Smooth muscle cell (in vitro differentiated cells): Measurements from ENCODE around the gene PRKCB. TPM values are rescaled to one million over a fixed set of nuclear protein-coding genes. Genes with fewer than 3 reads are reported as not detected.

ENCODE experiments used
- DNase-seq: peaks from one replicate; lab custom pipeline; 2025; ENCODE audit not compliant: unreplicated experiment; lab: John Stamatoyannopoulos, UW
- H2AFZ ChIP-seq: fragments of 200-600 bp; sonication (generic); 2 replicates; pipeline ENCODE4 v1.6.0; 2016; ENCODE audit warnings: antibody characterized with exemption, low read depth, mild to moderate bottlenecking
- H3F3A ChIP-seq: fragments of 200-600 bp; sonication (generic); 2 replicates; pipeline ENCODE4 v1.6.0; 2017; ENCODE audit warnings: antibody characterized with exemption, low read depth
- H3K27ac ChIP-seq: fragments of 200-600 bp; sonication (generic); 2 replicates; pipeline ENCODE4 v1.5.1; 2016; ENCODE audit warnings: low read depth, mild to moderate bottlenecking
- H3K27me3 ChIP-seq: fragments of 200-600 bp; sonication (generic); 2 replicates; pipeline ENCODE4 v1.6.1; 2016; ENCODE audit warnings: low read depth, mild to moderate bottlenecking
- H3K36me3 ChIP-seq: fragments of 200-600 bp; sonication (generic); 2 replicates; pipeline ENCODE4 v1.5.1; 2016; ENCODE audit warnings: low read depth
- H3K4me1 ChIP-seq: fragments of 200-600 bp; sonication (generic); 2 replicates; pipeline ENCODE4 v1.5.1; 2016; ENCODE audit warnings: low read depth
- H3K4me2 ChIP-seq: fragments of 200-600 bp; sonication (generic); 2 replicates; pipeline ENCODE4 v1.6.0; 2016; ENCODE audit warnings: mild to moderate bottlenecking
- H3K4me3 ChIP-seq: fragments of 200-600 bp; sonication (generic); 2 replicates; pipeline ENCODE4 v1.5.1; 2016; ENCODE audit warnings: mild to moderate bottlenecking
- H3K79me2 ChIP-seq: fragments of 200-600 bp; sonication (generic); 2 replicates; pipeline ENCODE4 v1.6.0; 2016; ENCODE audit warnings: low read depth, mild to moderate bottlenecking
- H3K9ac ChIP-seq: fragments of 200-600 bp; sonication (generic); 2 replicates; pipeline ENCODE4 v1.6.0; 2016; ENCODE audit warnings: low read depth
- H3K9me3 ChIP-seq: fragments of 200-600 bp; sonication (generic); replicated peaks from 2 replicates; pipeline ENCODE4 v1.5.1; 2016; ENCODE audit warnings: low read depth
- H4K20me1 ChIP-seq: fragments of 200-600 bp; sonication (generic); 2 replicates; pipeline ENCODE4 v1.6.0; 2016; ENCODE audit warnings: low read depth
- WGBS: methylation state at CpG from one replicate; pipeline ENCODE4 v1.1.7; 2016; ENCODE audit warnings: low lambda C conversion rate; 5-methylcytosine and 5-hydroxymethylcytosine counted together
- polyA plus RNA-seq: library from polyadenylated mRNA; unstranded; fragments of >200 nt; fragmentation: Nextera tagmentation; extraction: Ambion mirVana; gene quantifications from 2 replicates; pipeline ENCODE4 v1.2.1, GENCODE V29; 2016
- total RNA-seq: library from RNA; depleted of rRNA; stranded (reverse); fragments of >200 nt; gene quantifications from 2 replicates; pipeline ENCODE4 v1.2.3, GENCODE V29; 2014
- TF ChIP-seq, protein P1 (sequence below): fragments of 200-600 bp; sonication (generic); IDR thresholded peaks from 2 replicates; pipeline ENCODE4 v1.5.1; 2017; ENCODE audit warnings: borderline replicate concordance, mild to moderate bottlenecking, antibody characterized with exemption; ENCODE audit not compliant: insufficient read depth, poor library complexity, severe bottlenecking

Gene PRKCB
- total and polyA plus RNA-seq, 2 experiments from 2014 or later = 0.36 TPM; not detected in 1

DNA sequence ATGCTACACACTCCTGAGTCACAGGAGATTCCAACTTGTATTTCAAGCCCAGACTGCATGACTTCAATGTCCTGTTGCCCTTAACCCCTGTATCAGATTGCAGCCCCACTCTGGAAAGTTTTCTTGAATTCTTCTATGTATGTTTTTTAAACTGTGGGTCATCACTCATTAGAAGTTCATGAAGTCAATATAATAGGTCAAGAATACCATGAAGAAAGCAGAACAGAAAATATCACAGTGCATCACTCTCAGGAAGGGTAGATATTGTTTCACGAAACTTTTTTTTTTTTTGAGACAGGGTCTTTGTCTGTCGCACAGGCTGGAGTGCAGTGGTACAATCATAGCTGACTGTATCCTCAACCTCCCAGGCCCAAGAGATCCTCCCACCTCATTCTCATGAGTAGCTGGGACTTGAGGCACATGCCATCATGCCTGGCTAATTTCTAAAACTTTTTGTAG lies 20.5 kb downstream of the PRKCB start:
- Histone ChIP-seq H3K79me2 (no peaks in the 10 kb centered on the region), H3K4me2 (no peak overlapping the region), H3K4me3 (no peak overlapping the region), H3K9ac (no peak overlapping the region), H3K9me3 (no peaks in the 10 kb centered on the region), H3K27ac (no peak overlapping the region), H3K4me1 (peaks cover 11% of the 10 kb centered on the region), H3F3A (no peaks in the 10 kb centered on the region), H2AFZ (no peak overlapping the region), H3K27me3 (peaks cover 59% of the 10 kb centered on the region), H4K20me1 (no peaks in the 10 kb centered on the region), H3K36me3 (no peaks in the 10 kb centered on the region)
- WGBS = 84% methylated on average over 2 of the region's 2 CpGs
- no peak for DNase-seq
- TF ChIP-seq, protein P1, sequence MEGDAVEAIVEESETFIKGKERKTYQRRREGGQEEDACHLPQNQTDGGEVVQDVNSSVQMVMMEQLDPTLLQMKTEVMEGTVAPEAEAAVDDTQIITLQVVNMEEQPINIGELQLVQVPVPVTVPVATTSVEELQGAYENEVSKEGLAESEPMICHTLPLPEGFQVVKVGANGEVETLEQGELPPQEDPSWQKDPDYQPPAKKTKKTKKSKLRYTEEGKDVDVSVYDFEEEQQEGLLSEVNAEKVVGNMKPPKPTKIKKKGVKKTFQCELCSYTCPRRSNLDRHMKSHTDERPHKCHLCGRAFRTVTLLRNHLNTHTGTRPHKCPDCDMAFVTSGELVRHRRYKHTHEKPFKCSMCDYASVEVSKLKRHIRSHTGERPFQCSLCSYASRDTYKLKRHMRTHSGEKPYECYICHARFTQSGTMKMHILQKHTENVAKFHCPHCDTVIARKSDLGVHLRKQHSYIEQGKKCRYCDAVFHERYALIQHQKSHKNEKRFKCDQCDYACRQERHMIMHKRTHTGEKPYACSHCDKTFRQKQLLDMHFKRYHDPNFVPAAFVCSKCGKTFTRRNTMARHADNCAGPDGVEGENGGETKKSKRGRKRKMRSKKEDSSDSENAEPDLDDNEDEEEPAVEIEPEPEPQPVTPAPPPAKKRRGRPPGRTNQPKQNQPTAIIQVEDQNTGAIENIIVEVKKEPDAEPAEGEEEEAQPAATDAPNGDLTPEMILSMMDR = no peak

DNA sequence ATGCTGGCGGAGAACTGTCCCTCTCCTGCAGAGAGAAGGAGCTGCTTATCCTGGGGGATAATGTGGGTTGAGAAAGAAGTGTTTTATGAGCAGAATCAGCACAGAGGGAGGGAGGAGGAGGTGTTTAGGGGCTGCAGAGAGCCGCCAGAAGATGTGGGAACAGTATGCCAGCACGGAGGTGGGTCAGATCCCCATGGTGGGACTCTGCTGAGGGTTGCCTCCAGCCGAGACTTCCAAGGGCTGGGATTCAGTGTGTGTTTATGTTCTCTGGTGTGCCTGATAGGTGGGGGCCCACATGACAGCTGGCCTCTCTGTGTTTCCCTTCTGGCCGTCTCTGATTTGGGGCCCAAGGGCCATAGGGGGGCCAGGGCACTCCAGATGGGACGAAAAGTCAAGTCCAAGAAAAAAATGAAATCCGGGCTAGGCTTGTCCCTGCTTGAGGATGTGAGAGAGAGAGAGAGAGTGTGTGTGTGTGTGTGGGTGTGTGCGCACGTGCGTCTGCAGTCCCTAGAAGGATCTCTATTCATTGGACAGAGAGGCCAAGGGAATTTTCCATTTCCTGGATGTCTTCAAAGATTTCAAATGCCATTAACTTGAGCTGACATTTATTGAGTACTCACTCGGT lies 21.6 kb downstream of the PRKCB start:
- Histone ChIP-seq H3K9me3 (no peaks in the 10 kb centered on the region), H3K9ac (no peak overlapping the region), H3K27ac (no peak overlapping the region), H3K4me2 (peak overlapping the region; percentile 63), H3K4me3 (no peak overlapping the region), H3K36me3 (no peaks in the 10 kb centered on the region), H3K79me2 (no peaks in the 10 kb centered on the region), H3K27me3 (peaks cover 68% of the 10 kb centered on the region), H3F3A (no peaks in the 10 kb centered on the region), H2AFZ (no peak overlapping the region), H4K20me1 (no peaks in the 10 kb centered on the region), H3K4me1 (peaks cover 11% of the 10 kb centered on the region)
- 28% methylated on average over 11 of the region's 11 CpGs for WGBS
- peak; percentile 7 for DNase-seq
- TF ChIP-seq, protein P1 = no peak

DNA sequence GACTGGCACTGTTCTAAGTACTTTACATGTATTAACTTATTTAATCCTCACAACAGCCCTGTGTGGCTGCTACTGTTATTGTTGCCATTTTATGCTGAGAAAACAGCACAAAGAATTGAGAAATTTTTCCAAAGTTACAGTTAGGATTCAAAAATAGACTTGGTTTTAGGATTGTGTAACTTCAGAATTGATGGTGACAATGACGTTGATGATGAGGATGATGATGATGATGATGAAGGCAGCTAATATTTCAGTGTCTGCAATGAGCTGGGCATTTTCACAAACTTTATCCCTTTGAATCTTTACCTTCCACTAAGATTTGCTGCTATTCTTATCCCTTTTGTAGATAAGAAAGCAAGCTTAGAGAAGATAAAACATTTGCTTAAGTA lies 22.1 kb downstream of the PRKCB start:
- no peak overlapping the region for H3K27ac ChIP-seq
- DNase-seq = no peak
- no peaks in the 10 kb centered on the region for H3K79me2 ChIP-seq
- no peaks in the 10 kb centered on the region for H4K20me1 ChIP-seq
- TF ChIP-seq, protein P1 = no peak
- H3K9ac ChIP-seq = no peak overlapping the region
- no peak overlapping the region for H2AFZ ChIP-seq
- WGBS = 85% methylated on average over 1 of the region's 1 CpG
- H3K36me3 ChIP-seq = no peaks in the 10 kb centered on the region
- H3K4me1 ChIP-seq = peaks cover 11% of the 10 kb centered on the region
- H3K4me2 ChIP-seq = peak overlapping the region; percentile 63
- no peaks in the 10 kb centered on the region for H3K9me3 ChIP-seq
- no peaks in the 10 kb centered on the region for H3F3A ChIP-seq
- H3K4me3 ChIP-seq = no peak overlapping the region
- peaks cover 69% of the 10 kb centered on the region for H3K27me3 ChIP-seq

DNA sequence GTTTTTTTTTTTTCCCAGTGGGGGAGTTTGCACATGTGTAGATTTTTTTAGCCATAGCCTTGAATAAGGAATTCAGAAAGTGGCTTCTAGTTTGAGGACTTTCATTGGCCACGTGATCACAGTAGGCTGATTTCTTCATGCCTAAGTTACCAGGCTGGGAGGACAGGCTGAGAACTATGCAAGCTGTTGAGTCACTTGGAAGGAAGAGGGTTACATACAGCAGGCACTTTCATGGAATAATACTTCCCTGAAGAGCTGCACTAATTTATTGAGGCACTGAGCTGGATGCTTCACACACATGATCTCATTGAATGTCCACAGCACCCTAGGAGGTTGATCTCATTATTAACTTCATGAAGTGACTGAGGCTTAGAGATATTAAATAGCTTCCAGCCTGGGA lies 22.8 kb downstream of the PRKCB start:
- WGBS = 72% methylated on average over 1 of the region's 1 CpG
- no peak overlapping the region for H3K9ac ChIP-seq
- H3K27me3 ChIP-seq = peaks cover 70% of the 10 kb centered on the region
- no peaks in the 10 kb centered on the region for H3K9me3 ChIP-seq
- H3K36me3 ChIP-seq = no peaks in the 10 kb centered on the region
- H3F3A ChIP-seq = no peaks in the 10 kb centered on the region
- H3K79me2 ChIP-seq = no peaks in the 10 kb centered on the region
- H4K20me1 ChIP-seq = no peaks in the 10 kb centered on the region
- H2AFZ ChIP-seq = no peak overlapping the region
- H3K27ac ChIP-seq = no peak overlapping the region
- no peak for DNase-seq
- peaks cover 11% of the 10 kb centered on the region for H3K4me1 ChIP-seq
- TF ChIP-seq, protein P1 = no peak
- H3K4me2 ChIP-seq = no peak overlapping the region
- H3K4me3 ChIP-seq = no peak overlapping the region
